Right lobe of liver (tissue), 6 donors: Measurements from ENCODE around the gene CDON. TPM values are rescaled to one million over a fixed set of nuclear protein-coding genes. Genes with fewer than 3 reads are reported as not detected.

Experiments used
- ATAC-seq, 4 donors: fragments of 200-7000 bp; cut with Tn5 transposase; one replicate each; pipeline ENCODE4 v1.9.1; 2020; ENCODE audit warnings: mild to moderate bottlenecking in 4 of 4, moderate library complexity in 4 of 4
- DNase-seq, 3 donors: peaks; one replicate each; pipeline ENCODE4 v3.0.0-alpha.2; 2020
- H3K27ac ChIP-seq, 3 donors: fragments of 200-600 bp; one replicate each; pipeline ENCODE4 v1.8.0; 2022
- H3K27me3 ChIP-seq, 2 donors: fragments of 200-600 bp; one replicate each; pipeline ENCODE4 v1.8.0; 2022
- H3K36me3 ChIP-seq, 4 donors: fragments of 200-600 bp; sonication (generic) in 1 of 4; one replicate each; pipeline versions ENCODE4 v1.5.1 to v1.8.0; 2017 to 2022; ENCODE audit warnings: control low read depth in 1 of 4
- H3K4me1 ChIP-seq, 4 donors: fragments of 200-600 bp; sonication (generic) in 1 of 4; one replicate each; pipeline versions ENCODE4 v1.5.1 to v1.8.0; 2017 to 2022; ENCODE audit warnings: control low read depth in 1 of 4
- H3K4me3 ChIP-seq, 3 donors: fragments of 200-600 bp; one replicate each; pipeline ENCODE4 v1.8.0; 2022
- H3K9me3 ChIP-seq, 4 donors: fragments of 200-600 bp; sonication (generic) in 1 of 4; one replicate each; pipeline versions ENCODE4 v1.5.1 to v1.8.0; 2017 to 2022; ENCODE audit warnings: control low read depth in 1 of 4
- POLR2A ChIP-seq: fragments of 450-650 bp; IDR thresholded peaks from one replicate; pipeline ENCODE4 v1.6.1; 2017; ENCODE audit warnings: antibody characterized with exemption, mild to moderate bottlenecking
- WGBS: methylation state at CpG from one replicate; pipeline ENCODE4 v1.1.6; 2018; ENCODE audit warnings: low coverage, low lambda C conversion rate; ENCODE audit not compliant: insufficient coverage; ENCODE audit errors: missing lambda C conversion rate; 5-methylcytosine and 5-hydroxymethylcytosine counted together
- intact Hi-C, 2 donors: fragments of 100-400 bp; cut with DNase I; formaldehyde crosslinking; loops; one replicate each; pipeline versions ENCODE4 v1.11.2 to v1.14.1; 2022
- total RNA-seq, 6 experiments: library from RNA; depleted of rRNA in 2 of 6; stranded (reverse); fragments of >200 nt in 2 of 6; fragmentation: NEBNext Ultra II Directional in 3 of 6; extraction: Animal tissue kit (Norgen Biotek cat#: 25700) in 3 of 6; gene quantifications; one replicate each; pipeline versions ENCODE4 v1.1.0 to v1.2.4, GENCODE V29; 2016 to 2023
- TF ChIP-seq, protein P1 (sequence below), 4 donors: fragments of 200-600 bp in 3 of 4; fragments of 450-650 bp in 1 of 4; IDR thresholded peaks; one replicate each; pipeline versions ENCODE4 v1.5.1 to v1.8.0; 2016 to 2022; ENCODE audit warnings: antibody characterized with exemption in 4 of 4, mild to moderate bottlenecking in 2 of 4
- donor health status: DM: no; HTN: yes; CAD: no.
- donor health status: DM: no; HTN: no; CAD: no.
- donor health status: DM: no; HTN: no; CAD: no.
- donor health status: DM: no; HTN: yes; CAD: no.
- donor health status: DM: no; HTN: yes; CAD: no.

Gene CDON
- total RNA-seq, 6 experiments from 2014 or later: 1.8 to 4.1 (median 3.3) TPM

DNA sequence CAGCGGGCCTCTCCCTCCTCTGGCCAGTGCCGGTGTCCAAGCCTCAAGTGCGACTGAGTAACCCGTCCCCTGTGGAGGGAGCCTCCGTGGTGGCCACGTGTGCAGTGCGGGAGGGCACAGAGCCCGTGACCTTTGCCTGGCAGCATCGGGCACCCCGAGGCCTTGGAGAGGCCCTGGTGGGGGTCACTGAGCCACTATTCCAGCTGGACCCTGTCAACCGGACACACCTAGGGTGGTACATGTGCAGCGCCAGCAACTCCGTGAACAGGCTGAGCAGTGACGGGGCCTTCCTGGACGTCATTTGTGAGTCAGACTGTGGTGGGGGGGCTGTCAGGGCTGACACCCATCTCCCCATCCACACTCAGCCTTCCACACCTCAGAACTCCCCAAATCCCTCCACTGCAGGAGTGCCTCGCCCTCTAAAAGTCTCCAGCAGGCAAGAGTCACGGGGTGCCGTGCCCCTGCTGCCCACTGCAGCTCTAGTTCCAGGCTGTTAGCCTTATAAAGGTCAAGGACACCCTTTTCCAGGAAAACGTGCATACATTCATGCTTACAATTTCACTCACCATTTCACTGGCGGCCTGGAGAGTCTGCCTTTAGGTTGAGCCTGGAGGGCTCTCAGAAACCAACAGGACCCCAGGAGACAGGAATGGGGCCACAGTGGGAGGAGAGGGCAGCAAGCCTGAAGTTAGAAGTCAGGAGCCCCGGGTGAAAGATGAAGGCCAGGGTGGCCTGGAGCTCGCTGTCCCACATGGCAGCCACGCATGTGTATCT, 114.2 kb downstream of the CDON start:
- Histone ChIP-seq H3K9me3 (no peaks in the 10 kb centered on the region), H3K27me3 (no peaks in the 10 kb centered on the region), H3K4me3 (no peak overlapping the region), H3K27ac (no peak overlapping the region), H3K4me1 (no peaks in the 10 kb centered on the region), H3K36me3 (no peaks in the 10 kb centered on the region)
- ATAC-seq: no peak
- no peak for DNase-seq
- intact Hi-C loops: loop anchor here in 1 of 2 donors (10.0 kb wide), 1 partner anchor 86 kb away; no protein-coding TSS in a partner anchor
- 78% methylated on average over 6 of the region's 23 CpGs for WGBS
- TF ChIP-seq, protein P1, sequence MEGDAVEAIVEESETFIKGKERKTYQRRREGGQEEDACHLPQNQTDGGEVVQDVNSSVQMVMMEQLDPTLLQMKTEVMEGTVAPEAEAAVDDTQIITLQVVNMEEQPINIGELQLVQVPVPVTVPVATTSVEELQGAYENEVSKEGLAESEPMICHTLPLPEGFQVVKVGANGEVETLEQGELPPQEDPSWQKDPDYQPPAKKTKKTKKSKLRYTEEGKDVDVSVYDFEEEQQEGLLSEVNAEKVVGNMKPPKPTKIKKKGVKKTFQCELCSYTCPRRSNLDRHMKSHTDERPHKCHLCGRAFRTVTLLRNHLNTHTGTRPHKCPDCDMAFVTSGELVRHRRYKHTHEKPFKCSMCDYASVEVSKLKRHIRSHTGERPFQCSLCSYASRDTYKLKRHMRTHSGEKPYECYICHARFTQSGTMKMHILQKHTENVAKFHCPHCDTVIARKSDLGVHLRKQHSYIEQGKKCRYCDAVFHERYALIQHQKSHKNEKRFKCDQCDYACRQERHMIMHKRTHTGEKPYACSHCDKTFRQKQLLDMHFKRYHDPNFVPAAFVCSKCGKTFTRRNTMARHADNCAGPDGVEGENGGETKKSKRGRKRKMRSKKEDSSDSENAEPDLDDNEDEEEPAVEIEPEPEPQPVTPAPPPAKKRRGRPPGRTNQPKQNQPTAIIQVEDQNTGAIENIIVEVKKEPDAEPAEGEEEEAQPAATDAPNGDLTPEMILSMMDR (IDR thresholded peaks at IDR 0.05): no peak
- TF ChIP-seq POLR2A: no peak

DNA sequence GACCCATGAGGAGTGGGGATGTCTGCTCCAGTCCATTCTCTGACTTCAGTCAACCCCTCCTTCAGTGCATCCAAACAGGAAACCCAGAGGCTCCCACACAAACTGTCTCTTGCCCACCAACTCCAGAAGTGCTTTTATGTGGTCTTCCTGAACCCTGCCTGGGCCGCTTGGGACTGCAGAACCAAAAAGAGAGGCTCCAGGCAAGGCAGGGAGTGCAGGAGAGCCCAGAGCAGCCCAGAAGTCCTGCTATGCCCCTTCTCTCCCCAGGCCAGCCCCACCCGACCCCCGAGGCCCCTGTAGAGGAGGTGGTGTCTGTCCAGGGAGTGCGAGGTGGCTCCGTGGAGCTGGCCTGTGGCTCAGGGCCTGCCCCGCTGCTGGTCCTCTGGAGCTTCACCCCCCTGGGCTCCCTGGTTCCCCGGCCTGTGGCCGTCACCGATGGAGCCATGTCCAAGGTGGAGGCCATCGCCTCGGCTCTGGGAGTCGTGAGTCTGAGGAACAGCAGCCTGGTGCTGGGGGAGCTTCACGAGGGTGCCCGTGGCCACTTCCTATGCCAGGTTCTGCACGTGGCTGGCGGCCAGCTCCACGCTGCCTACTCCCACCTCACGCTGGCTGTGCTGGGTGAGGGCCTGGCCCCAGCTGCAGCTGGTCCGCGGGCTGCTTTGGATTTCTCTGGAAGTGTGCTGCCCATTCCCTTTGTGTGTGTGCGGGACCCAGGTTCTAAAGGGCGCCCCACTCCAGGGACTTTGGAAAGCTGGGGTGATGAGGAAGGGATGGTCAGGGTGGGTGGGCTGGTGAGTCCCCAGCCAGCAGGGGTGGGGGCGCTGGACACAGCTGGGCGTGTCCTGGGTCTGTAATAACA, 115.0 kb downstream of the CDON start:
- Histone ChIP-seq H3K9me3 (no peaks in the 10 kb centered on the region), H3K4me3 (no peak overlapping the region), H3K4me1 (no peaks in the 10 kb centered on the region), H3K27ac (no peak overlapping the region), H3K27me3 (no peaks in the 10 kb centered on the region), H3K36me3 (no peaks in the 10 kb centered on the region)
- 88% methylated on average over 1 of the region's 24 CpGs for WGBS
- no peak for TF ChIP-seq POLR2A
- TF ChIP-seq, protein P1 (IDR thresholded peaks at IDR 0.05): no peak
- intact Hi-C loops: loop anchor here in 1 of 2 donors (10.0 kb wide), 1 partner anchor 87 kb away; no protein-coding TSS in a partner anchor
- DNase-seq: no peak
- ATAC-seq: no peak

DNA sequence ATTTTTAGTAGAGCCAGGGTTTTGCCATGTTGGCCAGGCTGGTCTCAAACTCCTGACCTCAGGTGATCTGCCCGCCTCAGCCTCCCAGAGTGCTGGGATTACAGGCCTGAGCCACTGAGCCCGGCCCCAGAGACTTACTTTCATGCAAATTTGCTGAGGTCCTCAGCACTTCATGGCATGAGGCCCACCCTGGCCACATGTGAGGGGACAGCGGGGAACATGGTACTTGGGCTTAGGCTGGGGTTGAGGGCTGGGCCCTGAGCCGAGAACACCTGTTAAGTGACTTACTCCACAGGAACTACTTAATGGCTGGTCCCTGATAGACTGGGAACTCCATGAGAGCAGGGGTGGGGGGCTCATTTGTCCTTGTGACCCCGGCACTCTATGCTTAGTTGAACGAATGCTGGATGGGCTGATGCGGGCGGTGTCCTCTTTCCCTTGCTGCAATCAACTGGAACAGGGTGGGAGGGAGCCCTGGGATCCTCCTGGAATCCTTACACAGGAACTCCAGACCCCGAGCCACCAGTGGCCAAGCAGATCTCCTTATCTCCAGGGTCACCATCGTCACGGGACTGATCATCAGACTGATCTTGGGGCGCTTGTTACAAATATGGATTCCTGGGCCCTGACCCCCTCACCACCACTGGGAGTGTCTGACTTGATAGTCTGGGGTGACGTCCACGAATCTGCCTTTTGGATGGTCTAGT, 115.8 kb downstream of the CDON start:
- DNase-seq (no peak), ATAC-seq (no peak)
- no peaks in the 10 kb centered on the region for H3K27me3 ChIP-seq
- no peak overlapping the region for H3K27ac ChIP-seq
- no peaks in the 10 kb centered on the region for H3K9me3 ChIP-seq
- no peaks in the 10 kb centered on the region for H3K36me3 ChIP-seq
- no peaks in the 10 kb centered on the region for H3K4me1 ChIP-seq
- no peak for TF ChIP-seq POLR2A
- TF ChIP-seq, protein P1 (IDR thresholded peaks at IDR 0.05): no peak
- WGBS: 96% methylated on average over 5 of the region's 14 CpGs
- H3K4me3 ChIP-seq: no peak overlapping the region
- intact Hi-C loops: loop anchor here in 1 of 2 donors (10.0 kb wide), 1 partner anchor 88 kb away; no protein-coding TSS in a partner anchor

DNA sequence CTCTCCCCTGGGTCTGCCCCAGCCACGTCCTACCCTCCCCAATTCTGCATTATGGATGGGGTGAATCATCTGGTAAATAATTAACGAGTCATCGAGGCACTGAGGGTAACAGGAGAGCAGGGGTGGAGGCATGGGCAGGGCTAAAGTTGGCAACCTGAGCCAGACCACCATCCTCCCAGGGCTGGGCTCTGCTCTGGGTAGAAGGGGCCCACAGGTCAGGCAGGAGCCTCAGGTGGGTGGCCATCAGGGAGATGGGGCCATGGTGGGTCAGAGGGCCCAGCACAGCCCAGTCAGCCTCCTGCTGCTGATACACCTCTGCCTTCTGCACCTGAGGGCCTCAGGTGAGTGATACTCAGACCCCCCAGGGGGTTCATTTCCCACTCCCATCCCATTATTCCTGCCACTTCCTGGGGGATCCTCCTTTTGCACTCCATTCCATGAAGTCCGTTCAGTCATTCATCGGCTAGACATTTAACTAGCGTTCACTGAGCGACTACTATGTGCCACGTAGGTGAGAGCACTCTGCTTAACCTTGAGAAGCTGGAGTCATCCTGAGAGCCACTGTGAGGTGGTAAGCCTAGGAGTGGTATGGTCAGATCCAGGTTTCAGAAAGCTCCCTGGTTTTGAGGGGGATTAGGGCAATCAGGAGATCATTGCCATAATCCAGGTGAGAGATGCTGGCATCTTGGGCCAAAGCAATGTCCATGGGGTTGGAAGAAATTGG, 116.7 kb downstream of the CDON start, which contains the start of gene VSIG10L2:
VSIG10L2 (plus strand) TSS at position 248 of the 724 bp plus-strand sequence; CDS start at position 260, 12 bp downstream.
- no peak for DNase-seq
- TF ChIP-seq, protein P1 (IDR thresholded peaks at IDR 0.05): no peak
- no peak for TF ChIP-seq POLR2A
- no peaks in the 10 kb centered on the region for H3K27me3 ChIP-seq
- H3K36me3 ChIP-seq: no peaks in the 10 kb centered on the region
- H3K9me3 ChIP-seq: no peaks in the 10 kb centered on the region
- H3K4me1 ChIP-seq: no peaks in the 10 kb centered on the region
- 83% methylated on average over 8 of the region's 8 CpGs for whole genome bisulfite sequencing
- H3K4me3 ChIP-seq: no peak within 1 kb of the TSS
- intact Hi-C loops: loop anchor here in 1 of 2 donors (10.0 kb wide), 1 partner anchor 89 kb away; no protein-coding TSS in a partner anchor
- ATAC-seq: no peak
- H3K27ac ChIP-seq: no peak within 1 kb of the TSS
